Ectodermal cell (in vitro differentiated cells): ENCODE measurements around the gene SLC22A31.

Source experiments
- H3K27ac ChIP-seq: 2 replicates; pipeline ENCODE4 v1.7.0; 2013; ENCODE audit warnings: mild to moderate bottlenecking, low read depth, low read length; ENCODE audit not compliant: insufficient read depth, poor library complexity, severe bottlenecking
- H3K27me3 ChIP-seq: 2 replicates; pipeline ENCODE4 v1.7.0; 2013; ENCODE audit warnings: mild to moderate bottlenecking, low read length; ENCODE audit not compliant: insufficient read depth, control insufficient read depth, poor library complexity, severe bottlenecking
- H3K36me3 ChIP-seq: one replicate; pipeline ENCODE4 v1.7.0; 2013; ENCODE audit warnings: low read length; ENCODE audit not compliant: control insufficient read depth, insufficient read depth
- H3K4me1 ChIP-seq: one replicate; pipeline ENCODE4 v1.7.0; 2013; ENCODE audit warnings: low read length; ENCODE audit not compliant: control insufficient read depth, insufficient read depth
- H3K4me3 ChIP-seq: 2 replicates; pipeline ENCODE4 v1.7.0; 2013; ENCODE audit warnings: low read depth, low read length, control low read depth; ENCODE audit not compliant: insufficient read depth
- H3K9me3 ChIP-seq: 2 replicates; pipeline ENCODE4 v1.7.0; 2013; ENCODE audit warnings: mild to moderate bottlenecking, low read length, moderate library complexity; ENCODE audit not compliant: control insufficient read depth
- WGBS, 2 experiments: methylation state at CpG; one replicate each; pipeline ENCODE4 v1.1.7; 2013; ENCODE audit warnings: missing lambda C conversion rate in 2 of 2; 5-methylcytosine and 5-hydroxymethylcytosine counted together

SLC22A31 gene

GRCh38 chr16:89164847-89165680 lies 35.3 kb downstream of the SLC22A31 start:
- Histone ChIP-seq H3K9me3 (no peaks in the 10 kb centered on the region), H3K36me3 (no peaks in the 10 kb centered on the region), H3K4me3 (no peak overlapping the region), H3K4me1 (peaks cover 9% of the 10 kb centered on the region), H3K27me3 (peaks cover 16% of the 10 kb centered on the region), H3K27ac (no peak overlapping the region)
- WGBS, 2 experiments = 92% methylated on average over 20 of the region's 20 CpGs

- no peaks in the 10 kb centered on the region for H3K36me3 ChIP-seq
- no peaks in the 10 kb centered on the region for H3K9me3 ChIP-seq
- H3K27ac ChIP-seq = no peak overlapping the region
- peaks cover 10% of the 10 kb centered on the region for H3K27me3 ChIP-seq
- H3K4me3 ChIP-seq = no peak overlapping the region
- WGBS, 2 experiments = 73 to 78% methylated on average over 15 of the region's 15 CpGs
- peaks cover 9% of the 10 kb centered on the region for H3K4me1 ChIP-seq
These were observed 35.9 kb downstream of the SLC22A31 start for GRCh38 chr16:89164436-89164835.

GRCh38 chr16:89163297-89163696 lies 37.0 kb downstream of the SLC22A31 start:
- Histone ChIP-seq H3K27ac (no peak overlapping the region), H3K9me3 (no peaks in the 10 kb centered on the region), H3K4me3 (no peak overlapping the region), H3K27me3 (peaks cover 4% of the 10 kb centered on the region), H3K4me1 (peaks cover 9% of the 10 kb centered on the region), H3K36me3 (no peaks in the 10 kb centered on the region)
- 94 to 96% methylated on average over 8 to 9 of the region's 9 CpGs for WGBS, 2 experiments

GRCh38 chr16:89161763-89162713 lies 38.3 kb downstream of the SLC22A31 start:
- 93 to 94% methylated on average over 40 of the region's 40 CpGs for WGBS, 2 experiments

GRCh38 chr16:89160977-89161701 lies 39.2 kb downstream of the SLC22A31 start:
- no peaks in the 10 kb centered on the region for H3K9me3 ChIP-seq
- no peak overlapping the region for H3K27ac ChIP-seq
- H3K36me3 ChIP-seq = no peaks in the 10 kb centered on the region
- no peaks in the 10 kb centered on the region for H3K27me3 ChIP-seq
- H3K4me1 ChIP-seq = peaks cover 6% of the 10 kb centered on the region
- 92 to 93% methylated on average over 29 of the region's 29 CpGs for WGBS, 2 experiments
- H3K4me3 ChIP-seq = no peak overlapping the region

More at GRCh38 chr16:89161763-89162713, 38.3 kb downstream of the SLC22A31 start:
- Histone ChIP-seq H3K36me3 (no peaks in the 10 kb centered on the region), H3K4me1 (peaks cover 7% of the 10 kb centered on the region), H3K9me3 (no peaks in the 10 kb centered on the region), H3K27ac (no peak overlapping the region), H3K4me3 (no peak overlapping the region), H3K27me3 (no peaks in the 10 kb centered on the region)

GRCh38 chr16:89159850-89160354 lies 40.4 kb downstream of the SLC22A31 start:
- H3K4me1 ChIP-seq = peaks cover 3% of the 10 kb centered on the region
- H3K27me3 ChIP-seq = no peaks in the 10 kb centered on the region
- WGBS, 2 experiments = 93% methylated on average over 20 of the region's 20 CpGs
- no peaks in the 10 kb centered on the region for H3K9me3 ChIP-seq
- no peak overlapping the region for H3K27ac ChIP-seq
- H3K4me3 ChIP-seq = no peak overlapping the region
- no peaks in the 10 kb centered on the region for H3K36me3 ChIP-seq

- H3K27me3 ChIP-seq = no peaks in the 10 kb centered on the region
- H3K4me1 ChIP-seq = peaks cover under 1% of the 10 kb centered on the region
- H3K9me3 ChIP-seq = no peaks in the 10 kb centered on the region
- H3K4me3 ChIP-seq = no peak overlapping the region
- 92 to 93% methylated on average over 48 of the region's 48 CpGs for WGBS, 2 experiments
- no peaks in the 10 kb centered on the region for H3K36me3 ChIP-seq
- no peak overlapping the region for H3K27ac ChIP-seq
These were observed 41.1 kb downstream of the SLC22A31 start for GRCh38 chr16:89159066-89159849.

- WGBS, 2 experiments = 93 to 94% methylated on average over 12 of the region's 12 CpGs
These were observed 42.6 kb downstream of the SLC22A31 start for GRCh38 chr16:89157778-89158177.

More at GRCh38 chr16:89157778-89158177, 42.6 kb downstream of the SLC22A31 start:
- Histone ChIP-seq H3K36me3 (no peaks in the 10 kb centered on the region), H3K27me3 (no peaks in the 10 kb centered on the region), H3K27ac (no peak overlapping the region), H3K4me3 (no peak overlapping the region), H3K4me1 (no peaks in the 10 kb centered on the region), H3K9me3 (no peaks in the 10 kb centered on the region)
